SH-SY5Y (cell line): ENCODE measurements around the gene EVA1A.

Source experiments
- GATA2 ChIP-seq: IDR thresholded peaks from 2 replicates; pipeline ENCODE4 v1.6.1; 2011; ENCODE audit warnings: mild to moderate bottlenecking, low read depth, low read length
- GATA3 ChIP-seq: IDR thresholded peaks from 2 replicates; pipeline ENCODE4 v1.6.1; 2011; ENCODE audit warnings: low read depth, mild to moderate bottlenecking, low read length, moderate library complexity

- TF ChIP-seq GATA2 (no peak), GATA3 (no peak)
Measured at GRCh38 chr2:75459565-75460310, 101.0 kb downstream of the EVA1A start.
